ENCODE data around the gene DZIP1. TPM values are rescaled to one million over a fixed set of nuclear protein-coding genes. Genes with fewer than 3 reads are reported as not detected.

Gene DZIP1
- total and polyA plus RNA-seq, 2 of the 8 experiments (the other 6 are each of a cell fraction or from before 2014, with no cell fraction given), result 7.6 to 24.6 TPM

GRCh38 chr13:95636853-95637252, 7.7 kb downstream of the DZIP1 start:
- no peak overlapping the region for H2AFZ ChIP-seq (ENCODE audit: low read length)
- CTCF ChIA-PET (ENCODE audit: partially characterized antibody), result no interaction called here
- TF ChIP-seq ASH2L (IDR thresholded peaks at IDR 0.05; ENCODE audit: low read length), result no peak
- no peak for TF ChIP-seq PHF8 (conservative IDR thresholded peaks at IDR 0.05; ENCODE audit: low read depth, low read length)
- no peak for TF ChIP-seq NRF1 (IDR thresholded peaks at IDR 0.05; ENCODE audit: low read depth, low read length)
- no peak for TF ChIP-seq CBX5 (IDR thresholded peaks at IDR 0.05; ENCODE audit: low read depth, low read length)
- no peak for TF ChIP-seq CTBP2 (IDR thresholded peaks at IDR 0.05; ENCODE audit: borderline replicate concordance, insufficient read depth, insufficient read length, low read length)
- TF ChIP-seq TAF1 (IDR thresholded peaks at IDR 0.05; ENCODE audit: low read depth, low read length), result no peak
- TF ChIP-seq FOSL1 (IDR thresholded peaks at IDR 0.05; ENCODE audit: insufficient read depth, low read depth, low read length), result no peak
- TF ChIP-seq CREB1 (IDR thresholded peaks at IDR 0.05), result no peak
- TF ChIP-seq MAFK (IDR thresholded peaks at IDR 0.05; ENCODE audit: low read depth, low read length), result no peak
- TF ChIP-seq HDAC2 (IDR thresholded peaks at IDR 0.05; ENCODE audit: borderline replicate concordance in 1 of 2, low read depth in 2 of 2, low read length in 2 of 2), result no peak
- no peak for TF ChIP-seq GABPA (IDR thresholded peaks at IDR 0.05; ENCODE audit: borderline replicate concordance, insufficient read depth, low read length)
- TF ChIP-seq HDAC6 (IDR thresholded peaks at IDR 0.05; ENCODE audit: low read depth, low read length), result no peak

More at GRCh38 chr13:95636853-95637252, 7.7 kb downstream of the DZIP1 start:
- Histone ChIP-seq H3K79me2 (ENCODE audit: control insufficient read depth in 1 of 2, insufficient read depth in 2 of 2, low read length in 2 of 2) (no peaks in the 10 kb centered on the region), H2BK12ac (ENCODE audit: low read depth, low read length) (no peak overlapping the region), H3K27ac (ENCODE audit: low read depth, low read length) (no peak overlapping the region), H3K79me1 (ENCODE audit: low read depth, low read length) (no peaks in the 10 kb centered on the region), H3K27me3 (replicated peaks in 1 of 4; ENCODE audit: control insufficient read depth in 3 of 4, extremely low read depth in 1 of 4, insufficient read depth in 3 of 4, low read length in 3 of 4) (no peaks in the 10 kb centered on the region; a peak in 1 of 7 replicates), H2AK5ac (ENCODE audit: low read depth, low read length) (no peak overlapping the region), H3K23me2 (ENCODE audit: low read depth, low read length) (no peaks in the 10 kb centered on the region; the same call in 1 of the 2 replicates), H3K4me3 (ENCODE audit: extremely low read depth in 1 of 4, insufficient read depth in 2 of 4, low read depth in 3 of 4, low read length in 4 of 4) (no peak overlapping the region), H3K4ac (replicated peaks; ENCODE audit: insufficient read length, low read depth, low read length) (no peak overlapping the region), H3K9ac (replicated peaks in 1 of 4; ENCODE audit: extremely low read depth in 1 of 4, low read depth in 3 of 4, low read length in 3 of 4) (no peak overlapping the region), H4K8ac (ENCODE audit: extremely low read depth, insufficient read depth, low read length) (no peak overlapping the region), H3K4me1 (replicated peaks in 1 of 4; ENCODE audit: control insufficient read depth in 3 of 4, insufficient read depth in 4 of 4, low read length in 3 of 4) (peaks cover 0 to 5% (median 2%) of the 10 kb centered on the region in 4 experiments; a peak in 2 of 7 replicates), H2BK15ac (ENCODE audit: low read length) (no peak overlapping the region), H3K14ac (ENCODE audit: insufficient read length) (no peak overlapping the region), H2BK120ac (replicated peaks; ENCODE audit: low read depth, low read length) (no peak overlapping the region), H4K91ac (replicated peaks; ENCODE audit: insufficient read length, low read length) (no peak overlapping the region), H3K4me2 (ENCODE audit: insufficient read depth in 1 of 2, low read depth in 2 of 2, low read length in 2 of 2) (no peak overlapping the region), H3K23ac (ENCODE audit: insufficient read length) (no peak overlapping the region), H4K20me1 (replicated peaks in 1 of 2; ENCODE audit: control insufficient read depth in 1 of 2, insufficient read depth in 2 of 2, low read length in 2 of 2) (peaks cover 2 to 3% of the 10 kb centered on the region in 2 experiments), H3K36me3 (ENCODE audit: control insufficient read depth in 2 of 4, insufficient read depth in 4 of 4, low read length in 3 of 4) (peaks cover 0 to 27% (median 2%) of the 10 kb centered on the region in 4 experiments; a peak in 4 of 8 replicates), H2BK20ac (ENCODE audit: low read length) (no peak overlapping the region), H4K5ac (ENCODE audit: insufficient read length, low read depth, low read length) (no peak overlapping the region), H3K18ac (ENCODE audit: extremely low read depth, low read length) (no peak overlapping the region), H3K9me3 (ENCODE audit: insufficient read depth in 2 of 2, low read depth in 1 of 2, low read length in 1 of 2) (no peaks in the 10 kb centered on the region), H2BK5ac (ENCODE audit: low read depth, low read length) (no peak overlapping the region), H3K56ac (replicated peaks; ENCODE audit: insufficient read length, low read depth, low read length) (no peak overlapping the region)
- POLR2A ChIA-PET (ENCODE audit: partially characterized antibody), result no interaction called here
- FAIRE-seq, result no peak
- DNase-seq (ENCODE audit: low read depth in 1 of 2, low spot score in 2 of 2), result no peak

Data from H1 (cell line).